HEK293 (cell line): ENCODE measurements around the gene KLF16.
A peak's percentile ranks its signal among the peaks of the same experiment; 100 is the strongest.

Source experiments
- CTCF ChIA-PET: fragments of 350-600 bp; formaldehyde crosslinking; extraction: SDS; loops from one replicate; lab custom pipeline; 2021; ENCODE audit warnings: antibody characterized with exemption; lab: Yijun Ruan, JAX
- POLR2A ChIA-PET: fragments of 300-600 bp; formaldehyde crosslinking; extraction: SDS; loops from one replicate; lab custom pipeline; 2020; ENCODE audit warnings: antibody characterized with exemption, inconsistent platforms; lab: Yijun Ruan, JAX
- H3K27ac ChIP-seq: fragments of 200-500 bp; sonication (Bioruptor generic); 2 replicates; pipeline ENCODE4 v1.5.1; 2014; ENCODE audit warnings: low read depth, low read length, control low read depth, inconsistent platforms; ENCODE audit errors: extremely low read depth
- H3K36me3 ChIP-seq, 2 experiments: fragments of 200-500 bp in 1 of 2; sonication (Bioruptor generic) in 1 of 2; 1 replicate in 1 of 2; 2 replicates in 1 of 2; pipeline ENCODE4 v1.5.1; 2014 to 2017; ENCODE audit warnings: inconsistent platforms in 2 of 2, low read length in 2 of 2; ENCODE audit not compliant: control insufficient read depth in 2 of 2, insufficient read depth in 1 of 2
- H3K4me1 ChIP-seq: fragments of 200-500 bp; sonication (Bioruptor generic); 2 replicates; pipeline ENCODE4 v1.5.1; 2014; ENCODE audit warnings: mild to moderate bottlenecking, low read length, inconsistent platforms; ENCODE audit not compliant: control insufficient read depth, insufficient read depth
- H3K4me3 ChIP-seq: 2 replicates; pipeline ENCODE4 v1.5.1; 2011; ENCODE audit warnings: low read depth, mild to moderate bottlenecking, control low read depth, low read length, moderate library complexity
- H3K9me3 ChIP-seq: fragments of 200-500 bp; sonication (Bioruptor generic); 2 replicates; pipeline ENCODE4 v1.5.1; 2014; ENCODE audit warnings: low read depth, low read length, inconsistent platforms; ENCODE audit not compliant: control insufficient read depth, insufficient read depth
- BCL11A ChIP-seq: fragments of 450-650 bp; formaldehyde crosslinking; IDR thresholded peaks from 2 replicates; pipeline ENCODE4 v1.5.1; 2016; ENCODE audit warnings: low read depth, missing biosample characterization, missing genetic modification characterization
- KLF17 ChIP-seq: fragments of 450-650 bp; formaldehyde crosslinking; IDR thresholded peaks from 2 replicates; pipeline ENCODE4 v1.5.1; 2016; ENCODE audit warnings: missing biosample characterization, missing genetic modification characterization
- SP3 ChIP-seq: fragments of 450-650 bp; formaldehyde crosslinking; IDR thresholded peaks from 2 replicates; pipeline ENCODE4 v1.5.1; 2016; ENCODE audit warnings: missing biosample characterization, missing genetic modification characterization
- ZBTB21 ChIP-seq: fragments of 450-650 bp; formaldehyde crosslinking; IDR thresholded peaks from 2 replicates; pipeline ENCODE4 v1.5.1; 2017; ENCODE audit warnings: missing biosample characterization, missing genetic modification characterization
- ZBTB26 ChIP-seq: fragments of 450-650 bp; formaldehyde crosslinking; optimal IDR thresholded peaks from 2 replicates; pipeline ENCODE3; 2016; ENCODE audit warnings: missing biosample characterization, mild to moderate bottlenecking, missing genetic modification characterization
- ZBTB7A ChIP-seq: fragments of 450-650 bp; formaldehyde crosslinking; IDR thresholded peaks from 2 replicates; pipeline ENCODE4 v1.5.1; 2016; ENCODE audit warnings: low read depth, missing biosample characterization, missing genetic modification characterization
- ZNF114 ChIP-seq: fragments of 450-650 bp; formaldehyde crosslinking; IDR thresholded peaks from 2 replicates; pipeline ENCODE4 v1.5.0; 2017; ENCODE audit warnings: missing biosample characterization, missing genetic modification characterization
- ZNF148 ChIP-seq: fragments of 450-650 bp; formaldehyde crosslinking; IDR thresholded peaks from 2 replicates; pipeline ENCODE4 v1.5.0; 2017; ENCODE audit warnings: missing biosample characterization, missing genetic modification characterization, borderline replicate concordance
- ZNF280C ChIP-seq: fragments of 450-650 bp; formaldehyde crosslinking; IDR thresholded peaks from 2 replicates; pipeline ENCODE4 v1.5.1; 2016; ENCODE audit warnings: missing biosample characterization, missing genetic modification characterization
- ZNF473 ChIP-seq: fragments of 450-650 bp; formaldehyde crosslinking; IDR thresholded peaks from 2 replicates; pipeline ENCODE4 v1.5.1; 2017; ENCODE audit warnings: missing biosample characterization, missing genetic modification characterization
- ZNF600 ChIP-seq: fragments of 450-650 bp; formaldehyde crosslinking; IDR thresholded peaks from 2 replicates; pipeline ENCODE4 v1.5.1; 2016; ENCODE audit warnings: missing biosample characterization, missing genetic modification characterization
- ZNF843 ChIP-seq: fragments of 450-650 bp; formaldehyde crosslinking; IDR thresholded peaks from 2 replicates; pipeline ENCODE4 v1.5.1; 2016; ENCODE audit warnings: missing biosample characterization, missing genetic modification characterization
- ZSCAN4 ChIP-seq: fragments of 450-650 bp; formaldehyde crosslinking; IDR thresholded peaks from 2 replicates; pipeline ENCODE4 v1.5.1; 2017; ENCODE audit warnings: missing biosample characterization, missing genetic modification characterization

The KLF16 gene

GRCh38 chr19:1816530-1817298 lies 46.7 kb downstream of the KLF16 start (continued):
- no peak for TF ChIP-seq ZBTB21 (tag by site-specific recombination)
- TF ChIP-seq, all 188 proteins: peak for 0

GRCh38 chr19:1815605-1816529 lies 47.5 kb downstream of the KLF16 start:
- TF ChIP-seq KLF17 (tag by site-specific recombination) (0 out of 2 replicates have a peak, but pooled peaks have one; percentile 20), ZNF600 (tag by site-specific recombination) (0 out of 2 replicates have a peak, but pooled peaks have one; percentile 24), SP3 (tag by site-specific recombination) (no peak), ZNF473 (tag by site-specific recombination) (no peak)
- H3K9me3 ChIP-seq, result no peaks in the 10 kb centered on the region
- ChIA-PET POLR2A (interaction anchor here (0.5 kb wide), 1 partner anchor 17 kb away, joined by 4 read pairs; no protein-coding TSS in a partner anchor), CTCF (interaction anchor here (0.9 to 2.7 kb wide), 2 partner anchors 10 to 22 kb away, joined by 3 to 17 read pairs; no protein-coding TSS in a partner anchor)
- H3K27ac ChIP-seq, result no peak overlapping the region
- peaks cover 5 to 57% of the 10 kb centered on the region in 2 experiments; a peak in 2 of 3 replicates for H3K36me3 ChIP-seq
- no peak overlapping the region for H3K4me3 ChIP-seq
- H3K4me1 ChIP-seq, result no peaks in the 10 kb centered on the region

- no peaks in the 10 kb centered on the region for H3K9me3 ChIP-seq
- H3K27ac ChIP-seq, result no peak overlapping the region
- ChIA-PET POLR2A (interaction anchor here (1.9 kb wide), 1 partner anchor 11 kb away, joined by 7 read pairs; no protein-coding TSS in a partner anchor), CTCF (interaction anchor here (1.4 to 2.7 kb wide), 3 partner anchors 11 to 142 kb away, joined by 6 to 17 read pairs (median 15); no protein-coding TSS in a partner anchor)
- H3K4me1 ChIP-seq, result no peaks in the 10 kb centered on the region
- TF ChIP-seq ZNF280C (no peak), ZSCAN4 (no peak), ZBTB7A (0 out of 2 replicates have a peak, but pooled peaks have one; percentile 24), ZNF148 (tag by site-specific recombination) (no peak), ZNF843 (tag by site-specific recombination) (no peak), ZNF114 (tag by site-specific recombination) (no peak), ZBTB26 (tag by site-specific recombination) (no peak), BCL11A (tag by site-specific recombination) (0 out of 2 replicates have a peak, but pooled peaks have one; percentile 29)
- H3K4me3 ChIP-seq, result no peak overlapping the region
- peaks cover 0 to 50% of the 10 kb centered on the region in 2 experiments; a peak in 1 of 3 replicates for H3K36me3 ChIP-seq
These were observed 48.4 kb downstream of the KLF16 start for GRCh38 chr19:1814833-1815604.
